GM19351 (cell line): ENCODE measurements around the gene KHDRBS2.

ENCODE experiments used
- ATAC-seq: cut with Tn5 transposase; IDR thresholded peaks from one replicate; pipeline ENCODE4 v1.9.1; 2021; ENCODE audit warnings: mild to moderate bottlenecking, moderate library complexity; ENCODE audit not compliant: unreplicated experiment

The KHDRBS2 gene

DNA sequence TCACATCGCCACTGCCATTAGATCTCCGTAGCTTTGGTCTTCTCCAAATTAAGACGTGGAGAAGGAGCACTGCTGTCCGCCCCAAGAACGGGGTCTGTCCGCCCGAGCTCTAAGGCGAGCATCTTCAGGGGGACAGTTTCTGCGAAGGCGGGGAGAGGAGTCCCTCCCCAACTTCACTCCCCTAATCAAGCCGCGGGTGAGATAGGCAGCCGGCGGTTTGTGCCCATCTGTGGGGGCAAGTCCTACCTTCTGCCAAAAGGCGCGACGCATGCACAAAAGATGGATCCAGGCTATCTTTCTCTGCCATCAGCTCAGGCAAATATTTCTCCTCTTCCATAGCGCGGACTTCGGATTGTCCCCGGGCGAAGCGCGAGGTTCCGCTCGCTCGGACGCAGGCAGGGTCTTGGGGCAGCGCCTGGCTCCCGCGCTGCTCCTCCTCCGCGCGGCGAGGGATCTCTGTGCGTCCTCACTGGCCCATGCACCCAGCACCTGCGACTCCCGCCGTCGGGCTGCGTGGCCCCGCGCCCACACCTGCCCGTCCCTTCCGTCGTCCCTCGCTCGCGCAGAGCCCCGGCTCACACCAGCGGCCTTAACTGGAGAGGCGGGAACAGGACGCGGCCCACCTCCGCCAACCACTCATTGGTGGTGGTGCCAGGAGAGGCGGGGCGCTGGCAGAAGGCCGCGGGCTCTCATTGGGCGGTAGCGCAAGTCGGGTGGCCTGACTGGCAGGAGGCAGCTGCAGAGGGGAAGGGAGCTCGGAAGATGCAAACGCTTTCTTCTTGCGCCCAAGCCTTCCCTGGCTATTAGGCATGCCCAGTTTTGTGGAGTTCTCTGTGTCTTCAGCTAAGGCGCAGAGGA, at the start of gene KHDRBS2:
Gene KHDRBS2, minus strand, starts transcription at position 614 of the 858 bp plus-strand sequence.
- peak; percentile 100 for ATAC-seq

DNA sequence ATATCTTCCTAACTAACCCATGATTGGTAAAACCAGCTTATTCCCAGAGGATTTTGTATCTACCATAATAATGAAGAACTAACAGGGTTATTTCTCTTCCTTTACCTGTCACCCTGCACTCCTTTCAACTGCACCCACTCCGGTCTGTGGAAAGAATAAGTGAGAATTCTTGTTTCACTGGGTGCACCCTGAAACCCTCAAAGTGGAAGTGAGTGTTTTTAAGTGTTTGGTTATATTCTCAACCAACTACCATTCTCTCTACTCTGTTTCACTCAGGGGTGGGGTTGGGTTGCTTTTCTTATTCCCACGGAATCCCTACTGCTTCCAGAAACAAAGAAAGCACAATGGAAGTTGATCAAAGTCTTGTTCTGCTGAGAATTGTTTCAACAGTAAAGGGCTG, 42.6 kb upstream of the KHDRBS2 start:
- no peak for ATAC-seq

DNA sequence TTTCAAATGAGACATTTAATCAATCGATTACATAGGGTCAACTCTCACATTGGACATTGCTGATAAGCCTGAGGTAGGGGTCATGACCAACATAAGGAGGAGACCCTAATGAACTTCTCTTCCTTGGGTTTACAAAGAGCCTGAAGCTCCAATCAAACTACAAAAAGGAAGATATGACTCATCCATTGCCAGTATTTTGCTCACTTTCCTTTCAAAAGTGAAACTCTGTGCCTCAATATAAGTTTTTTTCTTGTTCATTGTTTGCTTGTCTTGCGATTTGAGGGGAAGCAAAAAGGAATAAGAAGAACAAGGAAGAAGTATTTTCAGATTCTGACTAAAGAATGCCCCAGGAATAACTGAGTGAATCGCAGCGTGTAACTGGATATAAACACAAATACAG, 38.8 kb upstream of the KHDRBS2 start:
- no peak for ATAC-seq

DNA sequence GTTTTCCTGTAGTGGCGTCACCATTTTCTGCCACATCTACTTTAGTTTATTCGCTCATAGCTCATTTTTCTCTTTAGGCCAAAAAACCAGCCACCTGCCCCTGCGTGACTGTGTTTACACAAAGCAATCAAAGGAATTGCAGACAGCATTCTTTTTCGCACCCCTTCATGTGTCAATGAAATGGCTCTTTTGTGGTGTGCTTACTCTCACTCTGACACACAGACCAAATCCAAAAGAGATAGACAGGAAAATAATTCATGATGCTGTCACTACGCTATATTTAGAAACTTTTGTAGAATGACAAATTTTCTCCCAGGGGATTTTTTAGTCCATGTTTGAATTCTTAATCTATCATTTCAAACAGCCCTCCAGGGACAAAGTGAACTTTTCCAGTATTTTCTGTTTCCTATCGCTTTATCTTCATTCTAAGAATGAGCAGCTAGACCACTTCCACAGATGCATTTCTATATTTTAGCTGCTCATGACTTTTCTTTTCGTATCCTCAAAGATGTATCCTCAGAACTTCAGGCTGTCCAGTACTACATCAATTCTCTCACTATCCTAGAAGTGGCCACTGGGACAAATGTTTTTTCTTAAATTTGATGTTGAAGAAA, 37.9 kb upstream of the KHDRBS2 start:
- no peak for ATAC-seq

DNA sequence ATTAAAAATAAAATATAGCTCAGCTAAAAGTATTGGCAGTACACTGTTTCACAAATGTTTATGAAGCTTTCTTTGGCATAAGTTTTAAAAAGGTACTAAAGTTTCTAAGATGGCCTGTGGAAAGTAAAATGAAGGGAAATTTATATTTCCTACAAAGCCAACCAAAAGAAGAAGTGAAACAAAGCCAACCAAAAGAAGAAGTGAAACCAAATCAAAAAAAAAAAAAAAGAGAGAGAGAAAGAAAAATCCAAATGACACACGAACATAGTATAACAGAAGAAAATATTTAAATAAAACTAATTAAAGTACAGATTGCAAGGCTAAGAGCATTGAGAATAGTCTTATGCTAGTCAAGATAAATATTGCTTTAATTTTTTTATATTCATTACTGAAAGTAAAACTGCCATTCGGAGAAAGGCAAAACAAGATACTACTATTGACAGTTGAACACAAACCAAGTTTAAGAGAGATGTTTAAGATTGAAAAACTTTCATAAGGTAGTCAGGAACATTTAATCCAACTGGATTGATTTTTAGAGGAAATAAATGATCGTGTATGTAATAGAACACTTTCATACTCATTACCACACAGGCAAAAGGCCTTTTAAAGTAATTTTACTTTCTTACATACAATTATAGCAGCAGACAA, 12.8 kb upstream of the KHDRBS2 start:
- peak; percentile 92 for ATAC-seq

DNA sequence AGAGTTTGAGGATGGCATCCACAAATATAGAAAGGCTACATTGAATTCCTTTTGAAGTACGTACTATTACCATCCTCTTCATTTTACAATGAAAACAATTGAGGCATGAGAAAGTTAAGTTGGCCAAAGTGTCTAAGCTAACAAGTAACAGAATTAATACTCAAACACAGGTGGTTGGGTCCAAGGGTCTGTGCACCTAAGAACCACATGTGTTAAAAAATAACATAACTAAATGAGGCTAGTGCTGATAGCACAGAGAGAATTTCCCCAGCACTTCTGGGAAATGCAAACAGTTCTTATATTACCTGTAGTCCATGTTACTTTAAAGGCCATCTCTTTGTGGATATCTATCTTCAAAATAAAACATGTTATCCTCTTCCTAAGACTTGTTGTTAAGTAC, 10.5 kb upstream of the KHDRBS2 start:
- ATAC-seq = no peak

DNA sequence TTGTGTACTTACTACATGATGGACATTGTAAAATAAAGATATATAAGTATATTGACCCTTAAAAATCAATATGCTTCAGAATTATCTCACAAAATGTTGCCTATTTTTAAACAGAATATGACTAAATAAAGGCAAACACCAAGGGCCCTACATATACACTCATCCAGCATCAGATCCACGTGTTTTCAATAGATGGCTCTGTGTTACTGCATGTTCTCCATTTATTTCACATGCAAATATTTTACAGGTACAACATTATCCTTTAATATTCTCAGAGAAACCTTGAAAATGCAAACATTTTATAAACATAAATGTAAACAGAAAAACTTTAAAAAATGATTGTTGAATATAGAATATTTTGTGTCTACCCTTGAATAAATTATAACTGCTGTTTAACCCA, 2.9 kb upstream of the KHDRBS2 start:
- no peak for ATAC-seq

DNA sequence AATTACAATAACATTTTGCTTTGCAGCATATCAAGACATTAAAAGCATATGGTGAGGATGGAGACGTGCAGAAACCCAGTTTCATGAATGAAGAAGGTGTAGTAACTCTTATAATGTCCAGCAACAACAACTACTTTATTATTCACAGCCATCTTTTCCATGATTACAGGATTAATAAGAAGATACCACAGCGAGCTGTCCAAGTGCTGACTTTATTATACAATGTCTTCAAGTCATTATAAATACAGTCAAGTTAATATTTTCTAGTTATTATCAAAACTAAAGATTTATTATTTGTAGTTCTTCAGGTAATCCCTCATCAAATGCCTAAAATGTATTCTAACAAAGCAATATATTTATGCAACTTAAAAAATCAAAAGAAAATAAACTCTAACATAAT, 2.5 kb upstream of the KHDRBS2 start:
- ATAC-seq = no peak

DNA sequence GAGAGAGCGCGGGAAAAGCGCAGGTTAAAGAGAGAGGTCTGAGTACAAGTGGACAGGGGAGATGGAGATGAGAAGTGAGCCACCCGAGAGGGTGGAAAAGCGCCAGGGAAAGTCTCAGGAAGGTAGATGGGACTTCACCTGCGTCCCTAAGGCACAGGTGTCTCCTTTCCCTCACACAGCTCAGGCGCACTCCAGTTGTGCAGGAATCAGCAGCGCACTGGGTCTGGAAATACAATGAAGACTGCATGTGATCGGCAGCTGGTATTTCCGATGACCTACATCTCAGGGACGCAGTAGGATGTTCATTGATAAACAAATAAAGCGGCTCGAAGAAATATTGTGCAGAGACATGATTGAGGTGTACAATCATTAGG, 432 bp upstream of the KHDRBS2 start:
- peak; percentile 4 for ATAC-seq

DNA sequence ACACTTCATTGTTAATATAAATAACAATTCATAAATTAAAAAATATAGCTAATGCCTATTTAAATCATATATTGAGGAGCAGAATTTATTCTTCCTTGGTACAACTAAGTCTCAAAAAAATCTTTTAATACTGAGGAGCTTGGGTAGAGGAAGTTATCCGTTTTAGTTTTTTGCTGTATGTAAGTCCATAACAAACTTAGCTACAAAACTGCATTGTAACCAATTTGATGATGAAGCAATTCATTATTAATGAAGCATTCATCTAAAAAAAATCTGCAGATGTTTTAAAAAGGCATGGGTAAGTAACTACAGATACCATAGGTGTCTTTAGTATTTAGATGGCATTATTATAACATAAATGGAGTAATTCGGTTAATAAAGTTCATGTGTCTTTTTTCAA, 1.3 kb downstream of the KHDRBS2 start:
- no peak for ATAC-seq

DNA sequence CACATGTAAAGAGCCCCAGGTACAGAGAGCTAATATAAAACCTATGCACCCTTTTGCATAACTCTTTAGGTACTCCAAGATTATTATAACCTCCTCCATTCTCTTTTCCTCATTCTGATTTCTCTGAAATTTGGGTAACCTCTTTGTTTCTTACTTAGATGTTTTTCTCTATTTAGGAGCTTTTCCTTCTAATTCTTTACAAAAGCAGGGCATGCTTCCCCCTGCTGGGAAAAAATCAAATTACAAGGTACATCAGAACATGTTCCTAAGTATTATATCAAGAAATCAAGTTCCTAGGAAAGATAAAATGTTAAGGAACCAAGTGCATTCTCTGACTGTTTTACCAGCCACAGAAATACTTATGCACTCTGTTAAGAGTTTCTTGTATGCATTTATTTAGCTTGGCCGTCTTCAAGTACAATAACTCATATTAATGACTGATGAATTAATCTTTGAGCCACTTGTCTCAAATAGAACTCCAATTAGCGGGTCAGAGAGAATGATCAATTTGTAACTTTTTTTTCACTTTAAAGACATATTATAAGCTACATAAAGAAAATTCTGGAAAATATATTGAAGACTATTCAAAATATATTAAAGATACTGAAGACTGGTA, 2.1 kb downstream of the KHDRBS2 start:
- ATAC-seq = no peak

DNA sequence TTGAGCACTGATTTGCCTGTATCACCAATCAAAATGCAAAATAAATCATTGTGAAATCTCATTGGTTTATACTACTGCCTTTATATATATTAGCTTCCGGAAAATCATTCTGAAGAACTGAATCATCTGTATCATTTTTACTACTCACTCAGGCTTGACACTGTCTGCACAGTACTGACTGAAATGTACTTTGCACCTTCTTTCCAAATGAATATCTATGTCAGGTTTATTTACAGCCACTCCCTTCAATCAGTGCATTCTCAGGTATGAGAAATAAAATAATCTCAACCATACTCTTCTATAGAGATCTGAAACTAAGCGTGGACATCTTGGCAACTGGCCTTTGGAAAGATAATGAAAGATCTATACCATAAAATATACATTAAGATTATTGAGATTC, 2.7 kb downstream of the KHDRBS2 start:
- ATAC-seq = no peak

DNA sequence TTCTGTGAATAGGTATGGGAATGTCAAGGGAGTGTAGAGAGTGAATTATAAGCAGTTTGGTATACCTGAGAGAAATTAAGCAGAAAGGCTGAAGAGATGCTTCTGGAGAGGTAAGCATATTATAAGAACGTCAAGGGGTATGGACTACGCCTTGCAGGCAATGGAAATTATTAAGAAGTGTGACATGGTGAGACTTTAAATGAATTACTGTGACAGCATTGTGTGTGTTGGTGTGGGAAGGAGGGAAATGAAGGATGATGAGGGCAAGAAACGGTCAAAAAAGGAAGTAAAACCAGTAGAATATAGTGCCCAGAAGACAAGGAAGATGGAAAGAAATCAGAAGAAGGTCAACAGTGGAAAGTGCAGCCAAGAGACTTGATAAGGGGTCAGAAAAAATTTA, 5.9 kb downstream of the KHDRBS2 start:
- ATAC-seq = no peak

DNA sequence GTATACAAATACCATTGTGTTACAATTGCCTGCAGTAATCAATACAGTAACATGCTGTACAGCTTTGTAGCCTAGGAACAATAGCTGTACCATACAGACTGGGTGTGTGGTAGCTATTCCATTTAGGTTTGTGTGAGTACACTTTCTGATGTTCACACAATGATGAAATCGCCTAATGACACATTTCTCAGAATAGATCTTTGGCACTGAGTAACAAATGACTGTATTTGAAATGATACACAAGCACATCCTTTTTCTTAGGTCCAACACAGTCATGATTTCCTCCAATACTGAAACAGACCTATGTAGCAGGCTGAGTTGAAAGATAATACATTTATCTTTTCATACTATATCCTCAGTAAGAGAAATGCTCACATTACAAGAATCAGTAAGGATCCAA, 13.9 kb downstream of the KHDRBS2 start:
- ATAC-seq = no peak

DNA sequence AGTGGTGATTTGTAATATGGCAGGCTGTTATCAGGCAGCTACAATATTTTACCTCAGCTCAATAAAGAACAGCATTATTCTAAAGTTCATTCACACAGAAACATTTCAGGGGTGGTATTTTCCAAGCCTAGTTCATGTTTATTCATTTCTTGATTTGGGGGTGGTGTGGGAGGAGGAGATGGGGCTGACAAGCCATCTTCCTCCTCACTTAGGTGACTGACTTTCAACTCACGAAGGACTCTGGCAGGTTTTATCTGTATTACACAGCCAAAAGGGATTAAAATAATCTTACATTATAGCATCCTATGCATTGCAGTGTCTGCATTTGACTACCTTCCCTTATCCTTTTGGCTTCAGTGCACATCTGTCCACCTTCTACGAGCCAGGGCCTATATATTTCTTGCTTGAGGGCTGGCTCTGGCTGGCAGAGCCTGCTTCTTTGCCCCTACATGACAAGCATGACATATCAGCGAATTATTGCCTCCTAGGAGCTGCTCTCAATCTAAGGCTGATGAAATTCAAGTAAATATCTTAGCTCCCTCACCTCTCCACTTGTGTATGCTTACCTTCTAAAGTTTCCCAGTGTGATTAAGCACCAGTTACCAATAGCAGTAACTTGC, 20.0 kb downstream of the KHDRBS2 start:
- ATAC-seq = no peak

DNA sequence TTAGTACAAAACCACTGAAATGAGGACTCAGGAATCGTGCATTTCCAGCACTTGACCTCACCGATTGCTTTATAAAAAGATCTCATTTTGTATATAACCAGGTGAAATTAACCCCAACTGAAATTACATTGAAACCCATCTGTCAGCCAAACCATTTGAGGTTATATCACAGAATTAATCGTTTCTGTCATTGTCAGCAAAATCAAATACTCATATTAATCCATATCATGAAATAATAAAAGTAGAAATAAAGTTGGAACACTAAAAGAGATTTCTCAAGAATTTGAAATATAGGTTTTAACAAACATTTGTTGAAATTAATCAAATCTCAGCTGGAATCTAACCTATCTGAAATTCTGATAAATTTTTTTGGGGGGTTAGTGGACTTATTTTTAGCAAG, 23.7 kb downstream of the KHDRBS2 start:
- no peak for ATAC-seq

DNA sequence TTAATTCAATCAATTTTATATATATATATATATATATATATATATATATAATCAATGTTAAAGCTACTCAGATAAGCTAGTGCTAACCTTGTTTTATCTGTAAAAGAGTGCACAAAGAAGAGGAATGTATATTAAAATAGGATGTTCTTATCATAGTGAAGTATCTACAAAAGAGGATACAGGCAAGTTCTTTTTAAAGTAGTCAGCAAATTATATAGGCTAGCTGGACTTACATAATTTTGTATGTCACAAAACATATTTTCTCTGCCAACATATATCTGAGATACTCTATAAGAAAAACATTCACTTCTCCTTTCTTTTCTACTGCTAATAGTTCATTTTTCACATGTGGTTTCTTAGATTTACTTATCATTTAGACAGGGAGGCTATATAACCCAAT, 39.9 kb downstream of the KHDRBS2 start:
- ATAC-seq = no peak

DNA sequence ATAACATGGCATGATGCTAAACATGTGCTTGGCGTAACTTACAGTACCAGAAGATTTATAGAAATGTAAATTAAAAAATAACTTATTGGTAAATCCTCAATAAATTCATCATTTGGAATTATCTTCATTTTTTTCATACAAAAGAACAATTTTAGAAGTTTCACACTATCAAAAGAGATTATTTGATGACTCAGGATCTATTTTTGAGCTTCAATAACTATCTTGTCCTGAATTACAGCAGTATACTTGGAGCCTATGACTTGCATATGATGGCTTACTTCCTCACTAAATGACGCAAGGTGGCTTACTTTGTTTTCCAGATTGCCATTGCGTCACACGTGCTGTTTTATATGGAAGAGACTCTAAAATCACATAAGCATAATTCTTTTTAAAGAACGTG, 49.2 kb downstream of the KHDRBS2 start:
- ATAC-seq = no peak

DNA sequence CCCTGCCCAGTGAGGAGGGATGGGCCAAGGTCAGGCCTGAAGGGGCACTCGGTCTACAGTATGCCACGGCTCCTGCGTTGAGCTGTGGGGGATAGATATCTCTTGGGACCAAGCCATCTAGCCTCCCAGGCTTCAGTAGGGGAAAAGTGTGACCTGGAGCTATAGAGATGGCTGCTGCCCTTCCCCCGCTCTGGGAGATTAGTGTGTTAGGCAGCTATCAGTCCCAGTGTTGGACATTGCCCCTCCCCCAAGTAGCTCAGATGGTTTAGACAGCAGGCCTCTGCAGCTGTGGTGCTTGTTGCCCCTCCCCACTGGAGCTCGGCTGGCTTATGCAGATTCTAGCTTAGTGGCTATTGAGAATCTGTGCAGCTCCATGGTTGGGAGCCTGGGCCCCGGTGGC, 56.8 kb downstream of the KHDRBS2 start:
- no peak for ATAC-seq

DNA sequence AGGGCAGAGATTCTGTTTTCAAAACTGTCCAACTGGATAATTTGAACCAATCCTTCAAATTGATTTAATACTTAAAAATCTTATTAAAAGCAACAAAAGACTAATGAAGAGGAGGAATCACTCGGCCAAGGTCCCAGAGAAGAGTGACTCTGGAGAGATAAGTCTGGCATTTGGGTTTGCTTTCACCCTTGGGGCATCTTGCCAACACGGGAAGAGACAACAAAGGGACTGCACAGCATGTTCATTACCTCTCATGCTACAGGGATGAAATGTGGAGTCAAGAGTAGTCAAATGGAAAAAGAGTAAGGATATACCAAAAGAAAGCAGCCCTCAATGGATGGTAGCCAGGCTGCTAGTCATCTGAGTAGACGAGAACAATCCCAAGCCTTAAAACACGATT, 68.2 kb downstream of the KHDRBS2 start:
- ATAC-seq = no peak

DNA sequence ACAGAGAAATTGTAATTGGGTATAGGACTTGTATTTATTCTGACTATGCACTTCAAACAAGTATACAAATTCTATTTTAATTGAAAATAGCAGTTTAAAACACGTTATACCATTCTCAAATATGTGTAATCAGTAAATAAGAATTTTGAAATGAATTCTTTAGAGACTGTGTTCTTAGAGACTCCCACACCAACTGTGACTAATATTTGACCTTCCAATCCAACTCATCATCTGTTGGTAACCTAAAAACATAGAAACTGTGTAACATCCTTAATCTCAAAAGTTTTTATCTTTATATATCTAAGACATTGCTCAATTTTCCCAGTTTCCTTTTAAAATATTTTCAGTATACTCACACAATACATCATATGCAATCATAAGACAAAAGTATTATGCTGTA, 83.9 kb downstream of the KHDRBS2 start:
- ATAC-seq = no peak
